SK-N-SH (cell line): ENCODE data around the gene ARIH2. TPM values are rescaled to one million over a fixed set of nuclear protein-coding genes. Genes with fewer than 3 reads are reported as not detected.

Source experiments
- CTCF ChIA-PET: fragments of 300-600, 350-600 bp; formaldehyde crosslinking; extraction: SDS; loops from one replicate; lab custom pipeline; 2021; lab: Yijun Ruan, JAX
- POLR2A ChIA-PET: fragments of 350-600 bp; sonication (Branson Sonifier 250); formaldehyde crosslinking; extraction: SDS; loops from one replicate; lab custom pipeline; 2020; ENCODE audit warnings: antibody characterized with exemption, inconsistent platforms; lab: Yijun Ruan, JAX
- DNase-seq: peaks from one replicate; pipeline ENCODE4 v3.0.0; 2012
- H2AFZ ChIP-seq: fragments of 200-600 bp; sonication (generic); 2 replicates; pipeline ENCODE4 v1.8.1; 2016; ENCODE audit warnings: antibody characterized with exemption, mild to moderate bottlenecking, low read depth
- H3F3A ChIP-seq: fragments of 200-600 bp; sonication (generic); replicated peaks from 2 replicates; pipeline ENCODE3; 2016; ENCODE audit warnings: antibody characterized with exemption, mild to moderate bottlenecking; ENCODE audit not compliant: insufficient read depth
- H3K27ac ChIP-seq, 2 experiments: fragments of 200-500 bp in 1 of 2; fragments of 200-600 bp in 1 of 2; sonication (Bioruptor generic) in 1 of 2; sonication (generic), shearing (Covaris generic) in 1 of 2; 2 replicates each; pipeline versions ENCODE4 v1.5.1 to v1.6.1; 2014 to 2016; ENCODE audit warnings: low read depth in 2 of 2, inconsistent platforms in 1 of 2, low read length in 1 of 2, mild to moderate bottlenecking in 1 of 2, mixed read lengths in 1 of 2
- H3K27me3 ChIP-seq: fragments of 200-600 bp; sonication (generic), shearing (Covaris generic); 2 replicates; pipeline ENCODE4 v1.6.1; 2016; ENCODE audit warnings: mixed run types; ENCODE audit not compliant: insufficient read depth
- H3K36me3 ChIP-seq, 2 experiments: fragments of 200-500 bp in 1 of 2; fragments of 200-600 bp in 1 of 2; sonication (Bioruptor generic) in 1 of 2; sonication (generic) in 1 of 2; replicated peaks in 1 of 2; 2 replicates each; pipeline versions ENCODE3 to v1.5.1; 2014 to 2016; ENCODE audit warnings: low read length in 1 of 2, mild to moderate bottlenecking in 1 of 2; ENCODE audit not compliant: insufficient read depth in 2 of 2, control insufficient read depth in 1 of 2
- H3K4me1 ChIP-seq, 2 experiments: fragments of 200-500 bp in 1 of 2; fragments of 200-600 bp in 1 of 2; sonication (Bioruptor generic) in 1 of 2; sonication (generic), shearing (Covaris generic) in 1 of 2; 2 replicates each; pipeline versions ENCODE4 v1.5.1 to v1.6.1; 2014 to 2016; ENCODE audit warnings: low read depth in 1 of 2, low read length in 1 of 2, mixed run types in 1 of 2; ENCODE audit not compliant: insufficient read depth in 2 of 2, control insufficient read depth in 1 of 2
- H3K4me2 ChIP-seq: fragments of 200-600 bp; sonication (generic), shearing (Covaris generic); 2 replicates; pipeline ENCODE4 v1.6.1; 2017; ENCODE audit warnings: mixed run types
- H3K4me3 ChIP-seq, 2 experiments: fragments of 200-500 bp in 1 of 2; fragments of 200-600 bp in 1 of 2; sonication (Bioruptor generic) in 1 of 2; sonication (generic), shearing (Covaris generic) in 1 of 2; 2 replicates each; pipeline versions ENCODE4 v1.5.1 to v1.8.1; 2014 to 2016; ENCODE audit warnings: low read depth in 2 of 2, inconsistent platforms in 1 of 2, low read length in 1 of 2, mild to moderate bottlenecking in 1 of 2, mixed read lengths in 1 of 2, moderate library complexity in 1 of 2
- H3K79me2 ChIP-seq: fragments of 200-600 bp; sonication (generic); 2 replicates; pipeline ENCODE4 v1.8.1; 2017; ENCODE audit warnings: mild to moderate bottlenecking; ENCODE audit not compliant: insufficient read depth
- H3K9ac ChIP-seq: fragments of 200-600 bp; sonication (generic); 2 replicates; pipeline ENCODE4 v1.6.1; 2017; ENCODE audit warnings: mixed run types
- H3K9me2 ChIP-seq: fragments of 200-600 bp; sonication (generic); 2 replicates; pipeline ENCODE4 v1.6.1; 2017; ENCODE audit warnings: mixed run types
- H3K9me3 ChIP-seq: fragments of 200-600 bp; sonication (generic); 2 replicates; pipeline ENCODE4 v1.6.1; 2017; ENCODE audit warnings: mixed run types, mild to moderate bottlenecking, moderate library complexity
- H4K20me1 ChIP-seq: fragments of 200-600 bp; sonication (generic); 2 replicates; pipeline ENCODE4 v1.6.1; 2017; ENCODE audit warnings: mild to moderate bottlenecking, mixed run types; ENCODE audit not compliant: insufficient read depth
- CHD2 ChIP-seq: fragments of 150-350 bp; IDR thresholded peaks from 2 replicates; pipeline ENCODE4 v1.6.1; 2018; ENCODE audit warnings: low read length; ENCODE audit not compliant: partially characterized antibody
- EP300 ChIP-seq, 2 experiments: IDR thresholded peaks; 2 replicates each; pipeline versions ENCODE4 v1.4.0 to v1.6.1; 2012; ENCODE audit warnings: borderline replicate concordance in 1 of 2, low read depth in 1 of 2, low read length in 1 of 2
- FOXJ3 ChIP-seq: sonication (generic); formaldehyde crosslinking; IDR thresholded peaks from 2 replicates; pipeline ENCODE4 v1.5.1; 2020; ENCODE audit warnings: mild to moderate bottlenecking, missing genetic modification reagents
- FOXM1 ChIP-seq: IDR thresholded peaks from 2 replicates; pipeline ENCODE4 v1.4.0; 2012; ENCODE audit warnings: low read depth, mild to moderate bottlenecking
- GABPA ChIP-seq: IDR thresholded peaks from 2 replicates; pipeline ENCODE4 v1.4.0; 2012; ENCODE audit warnings: low read depth, mild to moderate bottlenecking
- GATA2 ChIP-seq: sonication (generic); formaldehyde crosslinking; IDR thresholded peaks from 2 replicates; pipeline ENCODE4 v1.5.0; 2020; ENCODE audit warnings: mild to moderate bottlenecking, missing genetic modification reagents
- IRF3 ChIP-seq: fragments of 150-350 bp; IDR thresholded peaks from 2 replicates; pipeline ENCODE4 v1.6.1; 2016; ENCODE audit warnings: mild to moderate bottlenecking, low read depth, low read length
- JUND ChIP-seq: IDR thresholded peaks from 2 replicates; pipeline ENCODE4 v1.4.0; 2012
- MAX ChIP-seq: IDR thresholded peaks from 2 replicates; pipeline ENCODE4 v1.4.0; 2012; ENCODE audit warnings: low read depth
- MEF2A ChIP-seq: IDR thresholded peaks from 2 replicates; pipeline ENCODE4 v1.4.0; 2012; ENCODE audit warnings: low read depth, borderline replicate concordance
- NRF1 ChIP-seq: IDR thresholded peaks from 2 replicates; pipeline ENCODE4 v1.6.1; 2012; ENCODE audit warnings: low read depth, mild to moderate bottlenecking, low read length
- POLR2AphosphoS5 ChIP-seq: IDR thresholded peaks from 2 replicates; pipeline ENCODE4 v1.6.1; 2012; ENCODE audit warnings: low read depth, low read length
- RAD21 ChIP-seq: IDR thresholded peaks from 2 replicates; pipeline ENCODE4 v1.6.1; 2012; ENCODE audit warnings: mild to moderate bottlenecking, low read length
- RCOR1 ChIP-seq: fragments of 150-350 bp; IDR thresholded peaks from 2 replicates; pipeline ENCODE4 v1.6.1; 2017; ENCODE audit warnings: antibody characterized with exemption, low read length
- REST ChIP-seq: IDR thresholded peaks from 2 replicates; pipeline ENCODE4 v1.6.1; 2012; ENCODE audit warnings: mild to moderate bottlenecking, low read depth, low read length, moderate library complexity
- RXRA ChIP-seq: IDR thresholded peaks from 2 replicates; pipeline ENCODE4 v1.4.0; 2012; ENCODE audit warnings: low read depth, mild to moderate bottlenecking, borderline replicate concordance
- TCF12 ChIP-seq: IDR thresholded peaks from 2 replicates; pipeline ENCODE4 v1.4.0; 2012
- TEAD4 ChIP-seq: IDR thresholded peaks from 2 replicates; pipeline ENCODE4 v1.4.0; 2012; ENCODE audit warnings: mild to moderate bottlenecking, borderline replicate concordance; ENCODE audit not compliant: insufficient read depth
- USF1 ChIP-seq: IDR thresholded peaks from 2 replicates; pipeline ENCODE4 v1.4.0; 2012; ENCODE audit warnings: low read depth, borderline replicate concordance
- ZBTB33 ChIP-seq: IDR thresholded peaks from 2 replicates; pipeline ENCODE4 v1.4.0; 2012; ENCODE audit warnings: low read depth, borderline replicate concordance
- WGBS: methylation state at CpG from one replicate; pipeline ENCODE4 v1.1.6; 2017; ENCODE audit warnings: low lambda C conversion rate; 5-methylcytosine and 5-hydroxymethylcytosine counted together
- polyA plus RNA-seq, 3 experiments: library from polyadenylated mRNA; depleted of rRNA; stranded (reverse); fragments of >200 nt; gene quantifications; 2 replicates each; pipeline ENCODE4 v1.2.3, GENCODE V29; 2012

Gene ARIH2
- polyA plus RNA-seq, 1 of the 3 experiments (the other 2 are of a cell fraction): 69.7 TPM

GRCh38 chr3:48962939-48963338, 44.3 kb downstream of the ARIH2 start (continued):
- TF ChIP-seq EP300 (IDR thresholded peaks at IDR 0.05; ENCODE audit: borderline replicate concordance in 1 of 2, low read depth in 1 of 2, low read length in 1 of 2): no peak
- no peak for TF ChIP-seq MEF2A
- TF ChIP-seq NRF1: no peak
- no peak for TF ChIP-seq USF1
- TF ChIP-seq, all 33 proteins: peak for 0

GRCh38 chr3:48963591-48963990, 44.9 kb downstream of the ARIH2 start:
- no peaks in the 10 kb centered on the region for H3K9me2 ChIP-seq
- no peak overlapping the region for H3K9ac ChIP-seq
- H3K36me3 ChIP-seq: peaks cover 22 to 36% of the 10 kb centered on the region in 2 experiments
- H3F3A ChIP-seq: peaks cover 4% of the 10 kb centered on the region
- H3K79me2 ChIP-seq: peaks cover 19% of the 10 kb centered on the region
- H3K9me3 ChIP-seq: no peaks in the 10 kb centered on the region
- DNase-seq: no peak
- H3K4me1 ChIP-seq: no peaks in the 10 kb centered on the region
- 97% methylated on average over 2 of the region's 2 CpGs for WGBS
- H2AFZ ChIP-seq: no peak overlapping the region
- CTCF ChIA-PET: no interaction called here
- H3K4me3 ChIP-seq: no peak overlapping the region
- H3K27ac ChIP-seq: no peak overlapping the region
- H3K27me3 ChIP-seq: no peaks in the 10 kb centered on the region
- H3K4me2 ChIP-seq: no peak overlapping the region
- POLR2A ChIA-PET: interaction anchor here (0.6 kb wide), 1 partner anchor 107 kb away, joined by 3 read pairs; no protein-coding TSS in a partner anchor
- 0 out of 2 replicates have a peak, but pooled peaks cover 4% of the 10 kb centered on the region for H4K20me1 ChIP-seq
- TF ChIP-seq CHD2 (no peak), GATA2 (CRISPR knock-in tag) (no peak), FOXJ3 (no peak), RCOR1 (no peak), FOXM1 (no peak), USF1 (no peak), GABPA (no peak), IRF3 (no peak), TEAD4 (no peak), MAX (no peak), POLR2AphosphoS5 (no peak), RXRA (no peak), ZBTB33 (no peak), TCF12 (no peak), REST (no peak), JUND (no peak), RAD21 (no peak)
